Common myeloid progenitor, CD34-positive (primary cell): ENCODE data around the gene FAAP24.
"Not testable (repeated sequence)": the region's sequence is repeated elsewhere in the genome, so short reads cannot be mapped to it uniquely, and the experiment has no call there.

ENCODE experiments used
- CTCF ChIA-PET: fragments of 350-600 bp; sonication (Branson Sonifier 250); formaldehyde crosslinking; loops from one replicate; lab custom pipeline; 2021; ENCODE audit warnings: antibody characterized with exemption; lab: Charles Lee
- POLR2A ChIA-PET: fragments of 350-600 bp; sonication (Branson Sonifier 250); formaldehyde crosslinking; loops from one replicate; lab custom pipeline; 2021; ENCODE audit warnings: antibody characterized with exemption; lab: Charles Lee
- DNase-seq, 3 donors: peaks; one replicate each; pipeline versions ENCODE4 v3.0.0 to v3.0.0-alpha.2; 2013
- H3K27ac ChIP-seq, 2 experiments: 1 replicate in 1 of 2; 2 replicates in 1 of 2; pipeline ENCODE4 v1.7.0; 2013; ENCODE audit warnings: inconsistent platforms in 2 of 2, low read length in 2 of 2, mild to moderate bottlenecking in 2 of 2, low read depth in 1 of 2, moderate library complexity in 1 of 2; ENCODE audit not compliant: severe bottlenecking in 2 of 2, insufficient read depth in 1 of 2, poor library complexity in 1 of 2
- H3K27me3 ChIP-seq, 5 experiments: replicated peaks in 2 of 5; 1 replicate in 3 of 5; 2 replicates in 2 of 5; pipeline versions ENCODE4 v1.6.1 to v1.7.0; 2013; ENCODE audit warnings: low read length in 4 of 5, mild to moderate bottlenecking in 2 of 5, moderate library complexity in 2 of 5, inconsistent platforms in 1 of 5; ENCODE audit not compliant: insufficient read depth in 5 of 5, control insufficient read depth in 4 of 5
- H3K36me3 ChIP-seq, 4 experiments: 1 replicate in 2 of 4; 2 replicates in 2 of 4; pipeline versions ENCODE4 v1.6.1 to v1.7.0; 2013; ENCODE audit warnings: low read length in 3 of 4, control low read depth in 1 of 4, mild to moderate bottlenecking in 1 of 4; ENCODE audit not compliant: control insufficient read depth in 4 of 4, insufficient read depth in 4 of 4
- H3K4me1 ChIP-seq, 4 experiments: 1 replicate in 3 of 4; 2 replicates in 1 of 4; pipeline versions ENCODE4 v1.6.1 to v1.7.1; 2013; ENCODE audit warnings: low read length in 3 of 4, mild to moderate bottlenecking in 3 of 4, control low read depth in 1 of 4, inconsistent platforms in 1 of 4, moderate library complexity in 1 of 4; ENCODE audit not compliant: control insufficient read depth in 4 of 4, insufficient read depth in 4 of 4; ENCODE audit errors: control extremely low read depth in 1 of 4
- H3K4me3 ChIP-seq, 7 experiments: 1 replicate in 4 of 7; 2 replicates in 3 of 7; pipeline versions ENCODE4 v1.5.1 to v1.7.0; 2013; ENCODE audit warnings: mild to moderate bottlenecking in 7 of 7, low read length in 6 of 7, moderate library complexity in 6 of 7, inconsistent platforms in 2 of 7, low read depth in 2 of 7, control low read depth in 1 of 7; ENCODE audit not compliant: insufficient read depth in 4 of 7, control insufficient read depth in 1 of 7; ENCODE audit errors: extremely low read depth in 1 of 7
- H3K9me3 ChIP-seq, 5 experiments: 1 replicate in 4 of 5; 2 replicates in 1 of 5; pipeline versions ENCODE4 v1.6.1 to v1.7.1; 2013; ENCODE audit warnings: low read length in 4 of 5, mild to moderate bottlenecking in 2 of 5, inconsistent platforms in 1 of 5, low read depth in 1 of 5, moderate library complexity in 1 of 5; ENCODE audit not compliant: control insufficient read depth in 4 of 5, insufficient read depth in 2 of 5; ENCODE audit errors: control extremely low read depth in 1 of 5
- WGBS: methylation state at CpG from one replicate; pipeline ENCODE4 v1.1.5; 2013; ENCODE audit not compliant: insufficient coverage; 5-methylcytosine and 5-hydroxymethylcytosine counted together

The FAAP24 gene

GRCh38 chr19:32941273-32941672 is 30.8 kb upstream of the FAAP24 start:
- CTCF ChIA-PET, DNase-seq, H3K4me3 ChIP-seq, H3K27me3 ChIP-seq, H3K27ac ChIP-seq, H3K4me1 ChIP-seq, POLR2A ChIA-PET, H3K9me3 ChIP-seq: not testable (repeated sequence)
- 100% methylated on average over 1 of the region's 5 CpGs for WGBS
- H3K36me3 ChIP-seq = peaks cover 4 to 49% (median 13%) of the 10 kb centered on the region in 4 experiments

- no peak for DNase-seq
- Histone ChIP-seq H3K36me3 (peaks cover 9 to 66% (median 18%) of the 10 kb centered on the region in 4 experiments), H3K4me1 (no peaks in the 10 kb centered on the region), H3K4me3 (no peak overlapping the region), H3K9me3 (no peaks in the 10 kb centered on the region), H3K27me3 (no peaks in the 10 kb centered on the region), H3K27ac (no peak overlapping the region)
- ChIA-PET CTCF (interaction anchor here (1.5 kb wide), 1 partner anchor 26 kb away, joined by 3 read pairs; no protein-coding TSS in a partner anchor), POLR2A (no interaction called here)
- 50% methylated on average over 2 of the region's 3 CpGs for WGBS
These were observed 26.8 kb upstream of the FAAP24 start for GRCh38 chr19:32945260-32945659.

GRCh38 chr19:32966750-32967149 is 5.3 kb upstream of the FAAP24 start:
- Histone ChIP-seq H3K27ac (no peak overlapping the region), H3K27me3 (no peaks in the 10 kb centered on the region), H3K4me1 (peaks cover 0 to 8% (median 6%) of the 10 kb centered on the region in 4 experiments), H3K4me3 (no peak overlapping the region), H3K36me3 (peaks cover 3 to 32% (median 11%) of the 10 kb centered on the region in 4 experiments), H3K9me3 (no peaks in the 10 kb centered on the region)
- no peak for DNase-seq
- ChIA-PET CTCF (interaction anchor here (0.8 to 1.4 kb wide), 2 partner anchors 8 to 9 kb away, joined by 3 to 4 read pairs; no protein-coding TSS in a partner anchor), POLR2A (interaction anchor here (0.7 kb wide), 1 partner anchor 259 kb away, joined by 3 read pairs; no protein-coding TSS in a partner anchor)
- WGBS = 94% methylated on average over 6 of the region's 9 CpGs

- peaks cover 0 to 12% (median 8%) of the 10 kb centered on the region in 4 experiments for H3K4me1 ChIP-seq
- H3K36me3 ChIP-seq = peaks cover 0 to 10% (median 4%) of the 10 kb centered on the region in 4 experiments
- DNase-seq = no peak
- 94% methylated on average over 10 of the region's 10 CpGs for WGBS
- POLR2A ChIA-PET = no interaction called here
- H3K27me3 ChIP-seq = no peaks in the 10 kb centered on the region
- no peak overlapping the region for H3K27ac ChIP-seq
- no peak overlapping the region for H3K4me3 ChIP-seq
- CTCF ChIA-PET = interaction anchor here (0.8 to 1.4 kb wide), 2 partner anchors 164 to 209 kb away, joined by 3 read pairs; no protein-coding TSS in a partner anchor
- no peaks in the 10 kb centered on the region for H3K9me3 ChIP-seq
These were observed 2.5 kb upstream of the FAAP24 start for GRCh38 chr19:32969549-32969948.

- ChIA-PET POLR2A (no interaction called here), CTCF (interaction anchor here (0.5 to 1.4 kb wide), 3 partner anchors 151 to 162 kb away, joined by 3 read pairs; no protein-coding TSS in a partner anchor)
- Histone ChIP-seq H3K27me3 (no peaks in the 10 kb centered on the region), H3K4me3 (peak overlapping the region; percentile 66 to 86 (median 80)), H3K9me3 (no peaks in the 10 kb centered on the region), H3K27ac (peak overlapping the region; percentile 58 to 76), H3K4me1 (peaks cover 0 to 12% (median 8%) of the 10 kb centered on the region in 4 experiments), H3K36me3 (peaks cover 0 to 6% (median 4%) of the 10 kb centered on the region in 4 experiments)
- DNase-seq = no peak
- WGBS = 37% methylated on average over 20 of the region's 21 CpGs
These were observed 938 bp upstream of the FAAP24 start for GRCh38 chr19:32971012-32971595.

GRCh38 chr19:32976223-32976805 is 4.3 kb downstream of the FAAP24 start:
- peaks cover 0 to 9% (median under 1%) of the 10 kb centered on the region in 4 experiments for H3K36me3 ChIP-seq
- POLR2A ChIA-PET = interaction anchor here (0.7 kb wide), 1 partner anchor 839 kb away, joined by 4 read pairs; no protein-coding TSS in a partner anchor
- no peaks in the 10 kb centered on the region for H3K9me3 ChIP-seq
- CTCF ChIA-PET = interaction anchor here (1.0 to 4.7 kb wide), 12 partner anchors 9 to 148 kb away, joined by 3 to 38 read pairs (median 5); partner anchors contain the start of gene GPATCH1
- H3K4me1 ChIP-seq = peaks cover 0 to 6% (median 4%) of the 10 kb centered on the region in 4 experiments
- 51% methylated on average over 14 of the region's 14 CpGs for WGBS
- peak; percentile 64 to 81 (median 68) for DNase-seq
- H3K27me3 ChIP-seq = no peaks in the 10 kb centered on the region
- no peak overlapping the region for H3K27ac ChIP-seq
- H3K4me3 ChIP-seq = no peak overlapping the region
